ENCODE measurements around the gene SMOC1. TPM values are rescaled to one million over a fixed set of nuclear protein-coding genes. Genes with fewer than 3 reads are reported as not detected.

SMOC1 gene
- total RNA-seq, 1 experiment from 2014 or later, result 0.68 TPM

GRCh38 chr14:69956970-69957369 is 77.8 kb downstream of the SMOC1 start:
- no peaks in the 10 kb centered on the region for H3K9me3 ChIP-seq (ENCODE audit: control insufficient read depth, low read depth, low read length)
- H3K9ac ChIP-seq (ENCODE audit: extremely low read depth, insufficient read length, low read length), result no peak overlapping the region
- H2BK20ac ChIP-seq (ENCODE audit: low read depth, low read length, poor library complexity, severe bottlenecking), result no peak overlapping the region
- H3T11ph ChIP-seq (ENCODE audit: low read length), result no peak overlapping the region
- DNase-seq, result no peak
- H3K4me1 Mint-ChIP-seq, result peaks cover 0 to 13% of the 10 kb centered on the region in 2 experiments; a peak in 2 of 4 replicates
- H2BK120ac ChIP-seq (ENCODE audit: low read depth, low read length, poor library complexity, severe bottlenecking), result no peak overlapping the region
- H3K27me3 ChIP-seq (ENCODE audit: insufficient read depth, low read length), result no peaks in the 10 kb centered on the region
- H3K27ac Mint-ChIP-seq, result no peak overlapping the region
- no peaks in the 10 kb centered on the region for H3K23me2 ChIP-seq (ENCODE audit: insufficient read length, low read depth, low read length, poor library complexity, severe bottlenecking)
- no peak overlapping the region for H3K4ac ChIP-seq (ENCODE audit: low read depth, low read length)
- no peaks in the 10 kb centered on the region for H3K36me3 Mint-ChIP-seq (ENCODE audit: insufficient read depth in 1 of 3, low read depth in 3 of 3)
- no peak overlapping the region for H2BK15ac ChIP-seq (ENCODE audit: low read depth, low read length)
- no peaks in the 10 kb centered on the region for H3K79me2 ChIP-seq (ENCODE audit: insufficient read depth, low read length)
- H3K27ac ChIP-seq (ENCODE audit: insufficient read length, low read depth, low read length), result no peak overlapping the region
- no peak overlapping the region for H2BK5ac ChIP-seq (ENCODE audit: insufficient read length, low read length)
- H3K27me3 Mint-ChIP-seq (ENCODE audit: low read depth), result peaks cover 2% of the 10 kb centered on the region
- no peak overlapping the region for H2BK12ac ChIP-seq (ENCODE audit: insufficient read length, low read depth, low read length)
- no peak overlapping the region for H2AK5ac ChIP-seq (ENCODE audit: insufficient read length, low read length)
- H3K14ac ChIP-seq (ENCODE audit: insufficient read depth, low read length), result no peak overlapping the region
- no peak overlapping the region for H3K18ac ChIP-seq (ENCODE audit: insufficient read length, low read depth, low read length)
- H4K91ac ChIP-seq (ENCODE audit: insufficient read length, low read depth, low read length), result no peak overlapping the region
- no CpG with 5 or more reads among the region's 3 CpGs for WGBS (ENCODE audit: extremely low coverage, insufficient read length, low lambda C conversion rate)
- H3K4me3 Mint-ChIP-seq, result no peak overlapping the region
- no peak overlapping the region for H4K5ac ChIP-seq (ENCODE audit: insufficient read length, low read depth, low read length)
- no peak overlapping the region for H3K56ac ChIP-seq (ENCODE audit: insufficient read length, low read depth, low read length)
- H3K79me1 ChIP-seq (ENCODE audit: insufficient read depth, low read depth, low read length, poor library complexity, severe bottlenecking), result no peaks in the 10 kb centered on the region
- TF ChIP-seq CTCF (conservative IDR thresholded peaks at IDR 0.05), result no peak
- no peak overlapping the region for H3K23ac ChIP-seq (ENCODE audit: insufficient read length, low read depth, low read length)
- no peaks in the 10 kb centered on the region for H4K20me1 ChIP-seq (ENCODE audit: control insufficient read depth, insufficient read depth, insufficient read length)
- H3K9me3 Mint-ChIP-seq, result no peaks in the 10 kb centered on the region
- H4K8ac ChIP-seq (replicated peaks; ENCODE audit: insufficient read length, low read depth, low read length), result no peak overlapping the region
- no peak overlapping the region for H3K4me2 ChIP-seq (ENCODE audit: insufficient read depth, insufficient read length, low read length)
- no peaks in the 10 kb centered on the region for H3K4me1 ChIP-seq (ENCODE audit: insufficient read depth, low read length)
- no peak overlapping the region for H2AFZ ChIP-seq (ENCODE audit: low read length)

Measured in H9 (cell line).